GM19023 (cell line): ENCODE data around the gene ITPK1.

Source experiments
- ATAC-seq: cut with Tn5 transposase; IDR thresholded peaks from one replicate; pipeline ENCODE4 v1.9.1; 2021; ENCODE audit warnings: mild to moderate bottlenecking, moderate library complexity; ENCODE audit not compliant: unreplicated experiment

The ITPK1 gene

GRCh38 chr14:92943855-92944570 is 171.7 kb downstream of the ITPK1 start:
- no peak for ATAC-seq

GRCh38 chr14:92942976-92943710 is 172.6 kb downstream of the ITPK1 start:
- no peak for ATAC-seq

GRCh38 chr14:92942576-92942975 is 173.1 kb downstream of the ITPK1 start:
- no peak for ATAC-seq

- no peak for ATAC-seq
Measured at GRCh38 chr14:92942136-92942535, 173.6 kb downstream of the ITPK1 start.

GRCh38 chr14:92941531-92941930 is 174.2 kb downstream of the ITPK1 start:
- ATAC-seq, result no peak

GRCh38 chr14:92940543-92940942 is 175.2 kb downstream of the ITPK1 start:
- no peak for ATAC-seq

- ATAC-seq, result no peak
Measured at GRCh38 chr14:92939699-92940098, 176.0 kb downstream of the ITPK1 start.

GRCh38 chr14:92938890-92939671 is 176.6 kb downstream of the ITPK1 start:
- ATAC-seq, result no peak

- ATAC-seq, result no peak
Measured at GRCh38 chr14:92938235-92938875, 177.4 kb downstream of the ITPK1 start.

- ATAC-seq, result no peak
Measured at GRCh38 chr14:92937051-92937937, 178.4 kb downstream of the ITPK1 start.

GRCh38 chr14:92936085-92936484 is 179.6 kb downstream of the ITPK1 start:
- no peak for ATAC-seq

- no peak for ATAC-seq
Measured at GRCh38 chr14:92935446-92935845, 180.3 kb downstream of the ITPK1 start.

- no peak for ATAC-seq
Measured at GRCh38 chr14:92934196-92935085, 181.3 kb downstream of the ITPK1 start.

GRCh38 chr14:92933481-92933880 is 182.2 kb downstream of the ITPK1 start:
- no peak for ATAC-seq

GRCh38 chr14:92932448-92933395 is 183.0 kb downstream of the ITPK1 start:
- no peak for ATAC-seq

- no peak for ATAC-seq
Measured at GRCh38 chr14:92931681-92932447, 183.9 kb downstream of the ITPK1 start.
